GM18526 (cell line): ENCODE measurements around the gene CDC27.

Experiments used
- POLR2A ChIP-seq: IDR thresholded peaks from 3 replicates; pipeline ENCODE4 v1.6.1; 2011; ENCODE audit not compliant: insufficient read length; ENCODE audit errors: extremely low read depth

CDC27 gene, protein sequence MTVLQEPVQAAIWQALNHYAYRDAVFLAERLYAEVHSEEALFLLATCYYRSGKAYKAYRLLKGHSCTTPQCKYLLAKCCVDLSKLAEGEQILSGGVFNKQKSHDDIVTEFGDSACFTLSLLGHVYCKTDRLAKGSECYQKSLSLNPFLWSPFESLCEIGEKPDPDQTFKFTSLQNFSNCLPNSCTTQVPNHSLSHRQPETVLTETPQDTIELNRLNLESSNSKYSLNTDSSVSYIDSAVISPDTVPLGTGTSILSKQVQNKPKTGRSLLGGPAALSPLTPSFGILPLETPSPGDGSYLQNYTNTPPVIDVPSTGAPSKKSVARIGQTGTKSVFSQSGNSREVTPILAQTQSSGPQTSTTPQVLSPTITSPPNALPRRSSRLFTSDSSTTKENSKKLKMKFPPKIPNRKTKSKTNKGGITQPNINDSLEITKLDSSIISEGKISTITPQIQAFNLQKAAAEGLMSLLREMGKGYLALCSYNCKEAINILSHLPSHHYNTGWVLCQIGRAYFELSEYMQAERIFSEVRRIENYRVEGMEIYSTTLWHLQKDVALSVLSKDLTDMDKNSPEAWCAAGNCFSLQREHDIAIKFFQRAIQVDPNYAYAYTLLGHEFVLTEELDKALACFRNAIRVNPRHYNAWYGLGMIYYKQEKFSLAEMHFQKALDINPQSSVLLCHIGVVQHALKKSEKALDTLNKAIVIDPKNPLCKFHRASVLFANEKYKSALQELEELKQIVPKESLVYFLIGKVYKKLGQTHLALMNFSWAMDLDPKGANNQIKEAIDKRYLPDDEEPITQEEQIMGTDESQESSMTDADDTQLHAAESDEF

DNA sequence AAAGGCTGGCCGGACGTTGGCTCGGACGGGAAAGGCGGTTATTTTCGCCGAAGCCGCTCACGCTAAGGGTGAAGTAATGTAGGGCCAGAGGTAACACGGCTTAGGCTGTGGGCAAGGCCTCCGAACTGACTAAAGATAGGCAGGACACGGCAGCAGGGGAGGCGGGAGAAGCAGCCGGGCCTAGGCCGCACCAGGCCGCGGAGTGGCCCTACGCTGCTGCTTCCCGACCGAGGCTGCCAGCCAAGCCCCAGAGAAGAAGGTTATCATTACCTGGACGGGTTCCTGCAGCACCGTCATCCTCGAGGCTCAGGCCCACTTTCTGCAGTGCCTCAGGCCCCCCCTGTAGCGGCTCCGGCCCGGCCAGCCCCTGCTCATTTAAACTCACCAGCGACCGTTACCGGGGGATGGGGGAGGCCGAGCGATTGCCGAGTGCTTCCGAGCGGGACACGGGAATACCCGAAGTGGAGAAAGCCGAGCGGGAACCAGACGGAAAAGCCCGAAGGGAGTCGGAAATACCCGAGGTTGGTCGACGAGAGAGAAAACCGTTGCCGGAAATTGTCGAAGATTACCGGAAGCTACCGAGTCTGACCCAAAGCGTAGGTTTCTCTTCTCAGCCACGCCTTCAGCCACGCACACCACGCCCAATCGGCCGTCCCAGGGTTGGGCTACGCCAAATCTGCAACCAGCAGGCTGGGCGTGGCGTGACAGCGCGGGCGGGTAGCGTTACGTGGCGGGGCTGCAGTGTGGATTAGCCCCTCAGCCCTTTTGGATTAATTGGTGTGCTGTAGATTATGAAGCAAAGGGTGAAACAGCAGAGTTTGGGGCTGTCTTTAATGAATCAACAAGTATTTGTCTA, at the start of gene CDC27:
Gene CDC27, minus strand, starts transcription at position 420 of the 856 bp plus-strand sequence. Its CDS starts 123 bp downstream, at position 297.
- TF ChIP-seq POLR2A = peak; percentile 46

DNA sequence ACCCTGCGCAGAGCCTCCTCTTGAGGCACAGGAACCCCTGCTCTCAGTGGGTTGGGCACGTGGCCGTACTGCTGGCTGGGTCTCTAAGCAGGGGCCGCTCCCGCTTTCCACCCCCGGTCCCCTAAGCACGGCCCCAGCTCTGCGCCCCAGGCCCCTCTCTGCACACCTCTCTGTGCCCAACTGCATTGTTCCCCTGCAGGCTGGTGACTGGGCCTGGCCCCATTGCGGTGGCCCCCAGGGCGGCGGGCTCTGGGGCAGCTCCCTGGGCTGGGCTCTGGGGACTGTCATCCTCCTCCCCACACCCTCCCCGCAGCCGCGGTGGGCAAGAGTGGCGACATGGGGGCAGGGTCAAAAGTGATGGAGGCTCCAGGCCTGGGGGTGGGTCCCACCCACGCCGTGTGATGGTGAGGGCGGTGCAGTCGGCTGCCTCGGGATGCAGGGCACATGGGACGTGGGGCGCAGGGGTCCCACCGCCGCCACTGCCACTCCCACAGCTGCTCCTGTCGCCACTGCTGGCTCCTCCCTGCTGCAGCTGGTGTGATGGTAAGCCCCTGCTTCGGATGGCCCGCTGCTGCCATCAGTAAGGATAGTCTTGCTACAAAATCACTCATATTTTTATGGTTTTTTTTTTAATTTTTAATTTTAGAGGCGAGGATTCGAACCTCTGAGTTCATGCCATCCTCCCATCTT, 49.4 kb upstream of the CDC27 start:
- TF ChIP-seq POLR2A = no peak

DNA sequence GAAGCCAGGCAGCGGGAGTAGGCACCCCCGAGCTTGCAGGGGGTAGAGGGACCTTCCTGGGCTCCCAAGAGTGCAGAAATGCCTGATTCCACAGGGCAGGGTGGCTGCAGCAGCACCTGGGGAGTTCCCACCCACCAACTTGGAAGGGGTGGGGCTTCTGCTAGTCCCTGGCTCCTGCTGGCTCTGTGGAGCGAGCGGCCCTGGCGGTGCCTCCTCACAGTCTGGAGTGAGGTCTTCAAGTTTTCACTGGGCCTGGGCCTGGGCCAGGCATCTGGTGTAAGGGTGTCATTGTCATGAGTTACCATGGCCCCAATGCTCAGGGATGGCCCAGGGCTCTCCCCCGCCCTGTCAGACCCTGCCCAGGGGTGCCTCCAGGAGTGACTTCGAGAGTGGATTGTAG, 48.7 kb upstream of the CDC27 start:
- TF ChIP-seq POLR2A = no peak

DNA sequence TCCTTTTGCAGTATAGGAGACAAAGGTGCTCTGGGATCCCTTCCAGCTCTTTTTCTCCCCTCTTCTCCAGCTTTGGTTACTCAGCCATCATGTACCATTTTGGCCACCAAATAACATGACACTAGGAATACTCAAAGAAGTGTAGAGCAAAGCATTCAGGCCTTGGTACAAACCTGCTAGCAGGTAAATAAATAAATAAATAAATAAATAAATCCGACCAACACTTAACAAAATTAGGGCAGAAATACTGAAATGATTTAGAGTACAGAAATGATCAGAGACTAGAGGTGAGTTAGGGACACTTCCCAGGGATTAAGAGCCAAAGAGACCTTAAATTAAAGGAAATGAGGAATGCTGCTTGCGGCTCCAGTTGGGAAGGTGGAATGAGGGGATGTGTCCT, 46.8 kb upstream of the CDC27 start:
- no peak for TF ChIP-seq POLR2A

DNA sequence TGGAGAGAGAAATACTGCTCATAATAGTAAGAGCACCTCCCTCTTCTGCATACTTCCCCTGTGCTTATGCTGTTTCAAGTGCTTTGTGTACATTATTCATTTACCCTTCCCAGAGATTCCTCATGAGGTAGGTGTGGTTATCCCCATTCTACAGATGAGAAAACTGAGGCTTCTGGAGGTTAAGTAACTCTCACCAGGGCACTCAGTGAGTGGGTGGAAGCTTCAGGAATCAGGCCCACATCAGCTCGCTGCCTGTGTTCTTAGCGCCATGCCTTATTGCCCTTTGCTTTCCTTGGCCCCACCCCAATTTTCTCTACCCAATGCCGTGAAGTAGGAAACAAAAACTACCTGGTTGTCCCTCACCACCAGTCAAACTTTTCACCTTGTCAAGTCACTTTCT, 46.4 kb upstream of the CDC27 start:
- no peak for TF ChIP-seq POLR2A

DNA sequence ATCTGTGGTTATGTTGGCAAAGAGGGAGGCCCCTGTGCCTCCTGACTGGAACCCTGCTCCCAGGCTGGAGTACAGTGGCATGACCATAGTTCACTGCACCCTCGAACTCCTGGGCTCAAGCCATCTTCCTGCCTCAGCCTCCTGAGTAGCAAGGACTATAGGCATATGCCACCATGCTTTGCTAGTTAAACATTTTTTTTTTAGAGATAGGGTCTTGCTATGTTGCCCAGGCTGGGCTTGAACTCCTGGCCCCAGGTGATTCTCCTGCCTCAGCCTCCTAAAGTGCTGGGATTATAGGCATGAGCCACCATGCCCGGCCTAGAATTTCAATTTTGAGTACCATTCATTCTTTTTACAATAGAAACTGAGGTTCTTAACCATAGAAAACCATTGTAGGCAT, 43.4 kb upstream of the CDC27 start:
- TF ChIP-seq POLR2A = no peak

DNA sequence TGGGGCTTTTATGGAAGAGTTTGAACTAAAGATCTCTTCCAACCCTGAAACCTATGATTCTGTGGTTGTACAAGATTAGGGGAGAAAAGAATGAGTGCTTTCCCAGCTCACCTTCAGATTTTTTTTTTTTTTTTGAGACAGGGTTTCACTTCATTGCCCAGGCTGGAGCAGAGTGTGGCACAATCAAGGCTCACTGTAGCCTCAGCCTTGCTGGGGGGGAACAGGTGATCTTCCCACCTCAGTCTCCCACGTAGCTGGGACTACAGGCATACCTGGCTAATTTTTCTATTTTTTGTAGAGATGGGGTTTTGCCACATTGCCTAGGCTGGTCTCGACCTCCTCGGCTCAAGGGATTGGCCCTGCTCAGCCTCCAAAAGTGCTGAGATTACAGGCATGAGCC, 42.8 kb upstream of the CDC27 start:
- TF ChIP-seq POLR2A = no peak

DNA sequence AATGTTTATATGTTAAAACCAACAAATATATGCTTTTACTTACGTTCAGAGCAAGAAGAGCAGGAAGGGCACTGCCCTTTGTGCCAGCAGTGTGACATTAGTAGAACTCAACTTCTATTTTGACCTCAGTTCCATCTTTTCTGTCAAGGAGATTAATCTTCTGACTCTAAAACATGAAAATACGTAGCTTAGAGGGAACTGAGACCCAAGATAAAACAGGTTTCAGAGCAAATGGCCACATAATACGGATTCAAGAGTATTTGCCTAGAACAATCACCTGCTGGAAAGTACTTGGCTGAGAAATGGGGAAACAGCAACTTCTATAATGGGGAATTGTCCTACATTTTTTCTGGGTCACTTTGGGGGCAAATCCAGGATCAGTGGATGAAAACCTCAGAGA, 42.2 kb upstream of the CDC27 start:
- no peak for TF ChIP-seq POLR2A

DNA sequence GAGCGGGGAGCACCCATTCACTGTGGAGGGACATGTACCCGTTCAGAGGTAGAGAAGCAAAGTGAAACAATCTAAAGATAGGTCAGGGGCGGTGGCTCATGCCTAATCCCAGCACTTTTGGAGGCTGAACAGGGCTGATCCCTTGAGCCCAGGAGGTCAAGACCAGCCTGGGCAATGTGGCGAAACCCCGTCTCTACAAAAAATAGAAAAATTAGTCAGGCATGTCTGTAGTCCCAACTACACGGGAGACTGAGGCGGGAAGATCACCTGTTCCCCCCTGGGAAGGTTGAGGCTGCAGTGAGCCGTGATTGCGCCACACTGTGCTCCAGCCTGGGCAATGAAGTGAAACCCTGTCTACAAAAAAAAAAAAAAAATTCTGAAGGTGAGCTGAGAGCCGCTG, 41.8 kb upstream of the CDC27 start:
- no peak for TF ChIP-seq POLR2A

DNA sequence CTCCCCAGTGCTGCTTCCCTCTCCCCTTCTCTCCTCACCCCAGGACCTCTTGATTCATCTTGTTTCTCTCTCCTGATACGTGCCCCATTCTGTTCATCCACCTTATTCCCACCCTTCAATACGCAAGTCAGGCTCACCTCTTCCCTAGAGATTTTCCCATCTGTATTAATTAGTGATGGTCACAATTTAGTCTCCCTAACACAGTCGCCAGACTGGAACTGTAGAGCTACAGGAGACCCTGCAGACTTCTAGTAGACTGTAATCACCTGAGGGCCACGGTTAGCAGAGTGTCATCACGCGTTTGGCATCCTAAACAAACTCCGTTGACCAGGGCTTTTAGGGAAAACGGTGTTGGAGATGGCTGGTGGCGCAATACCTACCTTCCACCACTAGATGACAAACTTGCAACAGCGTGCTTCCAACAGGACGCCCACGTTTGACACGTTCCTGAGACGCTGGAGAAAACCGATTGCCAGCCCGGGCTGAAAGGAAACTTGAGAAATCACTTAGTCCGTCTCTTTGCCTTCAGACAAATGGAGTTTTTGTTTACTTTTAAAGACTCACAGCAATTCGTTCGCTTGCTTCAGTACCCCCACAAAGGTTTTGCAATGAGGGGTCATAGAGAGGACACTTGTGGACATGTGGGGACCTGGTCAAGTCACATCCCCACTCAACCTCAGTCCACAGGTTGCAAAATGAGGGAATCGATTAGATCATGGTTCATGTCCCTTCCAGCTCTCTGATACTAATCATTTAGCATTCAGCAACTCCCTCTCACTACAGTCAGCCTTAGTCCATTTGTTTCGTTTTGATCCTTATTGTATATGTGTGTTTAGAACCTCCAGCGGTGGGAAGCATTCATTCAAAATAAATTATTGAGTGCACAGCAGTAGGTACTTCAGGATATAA, 40.7 kb upstream of the CDC27 start:
- no peak for TF ChIP-seq POLR2A

DNA sequence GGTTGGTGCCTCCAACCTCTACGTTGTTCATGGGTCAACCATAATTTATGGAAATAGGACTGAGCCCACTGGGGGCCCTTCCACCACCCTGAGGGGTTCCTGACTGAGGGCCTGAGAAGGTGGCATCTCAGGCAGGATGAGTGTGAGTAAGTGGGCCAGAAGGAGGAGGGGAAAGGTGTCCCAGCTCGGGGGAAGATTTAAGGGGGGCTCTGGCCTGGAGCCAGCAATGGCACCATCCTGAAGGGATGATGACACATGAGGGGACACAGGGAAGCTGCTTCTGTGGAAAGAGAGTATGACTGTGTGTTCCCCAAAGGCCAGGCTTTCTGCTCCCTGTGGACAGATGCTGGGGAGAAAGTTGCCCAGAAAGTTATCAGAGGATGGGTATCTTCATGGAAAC, 38.8 kb upstream of the CDC27 start:
- TF ChIP-seq POLR2A = no peak

DNA sequence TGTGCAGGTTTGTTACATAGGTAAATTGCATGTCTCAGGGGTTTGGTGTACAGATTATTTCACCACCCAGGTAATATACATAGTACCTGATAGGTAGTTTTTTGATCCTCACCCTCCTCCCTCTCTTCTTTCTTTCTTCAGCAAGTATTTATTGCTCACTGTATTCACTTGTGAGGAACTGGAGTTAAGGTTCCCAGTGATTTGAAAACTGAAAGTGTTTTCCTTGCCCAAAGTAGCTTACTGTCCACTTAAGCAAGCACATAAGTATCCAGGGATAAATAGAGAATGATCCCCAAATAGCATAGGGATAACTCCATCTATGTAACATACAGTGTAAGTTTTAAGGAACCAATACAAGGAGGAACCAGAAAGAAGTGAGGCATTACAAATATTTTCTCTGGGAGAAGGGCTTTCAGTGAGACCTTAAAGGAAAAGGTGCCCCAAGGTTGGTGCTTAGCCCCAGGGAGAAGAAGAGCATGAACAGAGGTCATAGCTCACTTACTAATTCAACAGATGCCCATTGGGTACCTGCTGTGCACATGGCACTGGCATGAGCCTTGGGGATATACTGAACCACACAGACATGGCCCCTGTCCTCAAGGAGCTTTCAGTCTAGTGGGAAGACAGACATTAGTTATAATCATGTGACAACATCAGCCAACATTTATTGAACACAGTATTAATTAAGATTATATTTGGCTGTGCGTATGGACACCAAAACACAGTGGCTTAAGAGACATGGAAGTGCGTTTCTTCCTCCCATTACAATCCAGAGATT, 37.0 kb upstream of the CDC27 start:
- no peak for TF ChIP-seq POLR2A

DNA sequence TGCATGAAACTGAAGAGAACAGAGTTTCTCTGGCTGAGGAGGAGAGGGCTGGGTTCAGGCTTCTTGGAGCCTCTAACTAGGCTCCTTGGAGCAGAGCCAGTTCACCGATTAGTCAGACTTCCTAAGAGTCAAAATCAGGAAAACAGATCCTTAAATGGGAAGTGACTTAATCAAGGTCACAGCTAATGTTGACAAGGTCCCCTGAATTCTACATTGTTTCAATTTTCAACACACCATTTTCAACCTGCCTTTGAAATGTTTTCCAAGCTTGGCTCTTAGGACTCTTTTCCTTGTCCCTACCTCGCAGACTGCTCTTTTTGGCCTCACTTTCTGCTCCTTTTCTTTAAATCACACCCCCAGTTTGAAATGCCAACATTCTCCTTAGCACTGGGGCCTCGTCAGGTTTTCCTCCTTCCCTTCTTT, 36.4 kb upstream of the CDC27 start:
- no peak for TF ChIP-seq POLR2A
